ENCODE results near the gene CREB3L2.

- TF ChIP-seq CTCF (IDR thresholded peaks at IDR 0.05) (no peak), POLR2A (IDR thresholded peaks at IDR 0.05) (no peak), POLR2AphosphoS5 (IDR thresholded peaks at IDR 0.05) (no peak), EP300 (IDR thresholded peaks at IDR 0.05) (no peak)
Observed at GRCh38 chr7:137935884-137936508, 65.9 kb downstream of the CREB3L2 start.
